Right lobe of liver (tissue), 6 donors: Measurements from ENCODE around the gene OPN5. TPM values are rescaled to one million over a fixed set of nuclear protein-coding genes. Genes with fewer than 3 reads are reported as not detected.

Experiments
- ATAC-seq, 4 donors: fragments of 200-7000 bp; cut with Tn5 transposase; one replicate each; pipeline ENCODE4 v1.9.1; 2020; ENCODE audit warnings: mild to moderate bottlenecking in 4 of 4, moderate library complexity in 4 of 4
- DNase-seq, 3 donors: peaks; one replicate each; pipeline ENCODE4 v3.0.0-alpha.2; 2020
- H3K27ac ChIP-seq, 3 donors: fragments of 200-600 bp; one replicate each; pipeline ENCODE4 v1.8.0; 2022
- H3K27me3 ChIP-seq, 2 donors: fragments of 200-600 bp; one replicate each; pipeline ENCODE4 v1.8.0; 2022
- H3K36me3 ChIP-seq, 4 donors: fragments of 200-600 bp; sonication (generic) in 1 of 4; one replicate each; pipeline versions ENCODE4 v1.5.1 to v1.8.0; 2017 to 2022; ENCODE audit warnings: control low read depth in 1 of 4
- H3K4me1 ChIP-seq, 4 donors: fragments of 200-600 bp; sonication (generic) in 1 of 4; one replicate each; pipeline versions ENCODE4 v1.5.1 to v1.8.0; 2017 to 2022; ENCODE audit warnings: control low read depth in 1 of 4
- H3K4me3 ChIP-seq, 3 donors: fragments of 200-600 bp; one replicate each; pipeline ENCODE4 v1.8.0; 2022
- H3K9me3 ChIP-seq, 4 donors: fragments of 200-600 bp; sonication (generic) in 1 of 4; one replicate each; pipeline versions ENCODE4 v1.5.1 to v1.8.0; 2017 to 2022; ENCODE audit warnings: control low read depth in 1 of 4
- CTCF ChIP-seq, 4 donors: fragments of 200-600 bp in 3 of 4; fragments of 450-650 bp in 1 of 4; IDR thresholded peaks; one replicate each; pipeline versions ENCODE4 v1.5.1 to v1.8.0; 2016 to 2022; ENCODE audit warnings: antibody characterized with exemption in 4 of 4, mild to moderate bottlenecking in 2 of 4
- POLR2A ChIP-seq: fragments of 450-650 bp; IDR thresholded peaks from one replicate; pipeline ENCODE4 v1.6.1; 2017; ENCODE audit warnings: antibody characterized with exemption, mild to moderate bottlenecking
- WGBS: methylation state at CpG from one replicate; pipeline ENCODE4 v1.1.6; 2018; ENCODE audit warnings: low coverage, low lambda C conversion rate; ENCODE audit not compliant: insufficient coverage; ENCODE audit errors: missing lambda C conversion rate; 5-methylcytosine and 5-hydroxymethylcytosine counted together
- intact Hi-C, 2 donors: fragments of 100-400 bp; cut with DNase I; formaldehyde crosslinking; loops; one replicate each; pipeline versions ENCODE4 v1.11.2 to v1.14.1; 2022
- total RNA-seq, 6 experiments: library from RNA; depleted of rRNA in 2 of 6; stranded (reverse); fragments of >200 nt in 2 of 6; fragmentation: NEBNext Ultra II Directional in 3 of 6; extraction: Animal tissue kit (Norgen Biotek cat#: 25700) in 3 of 6; gene quantifications; one replicate each; pipeline versions ENCODE4 v1.1.0 to v1.2.4, GENCODE V29; 2016 to 2023
- donor health status: DM: no; HTN: yes; CAD: no.
- donor health status: DM: no; HTN: no; CAD: no.
- donor health status: DM: no; HTN: no; CAD: no.
- donor health status: DM: no; HTN: yes; CAD: no.
- donor health status: DM: no; HTN: yes; CAD: no.

The OPN5 gene
- total RNA-seq, 6 experiments from 2014 or later: not detected

DNA sequence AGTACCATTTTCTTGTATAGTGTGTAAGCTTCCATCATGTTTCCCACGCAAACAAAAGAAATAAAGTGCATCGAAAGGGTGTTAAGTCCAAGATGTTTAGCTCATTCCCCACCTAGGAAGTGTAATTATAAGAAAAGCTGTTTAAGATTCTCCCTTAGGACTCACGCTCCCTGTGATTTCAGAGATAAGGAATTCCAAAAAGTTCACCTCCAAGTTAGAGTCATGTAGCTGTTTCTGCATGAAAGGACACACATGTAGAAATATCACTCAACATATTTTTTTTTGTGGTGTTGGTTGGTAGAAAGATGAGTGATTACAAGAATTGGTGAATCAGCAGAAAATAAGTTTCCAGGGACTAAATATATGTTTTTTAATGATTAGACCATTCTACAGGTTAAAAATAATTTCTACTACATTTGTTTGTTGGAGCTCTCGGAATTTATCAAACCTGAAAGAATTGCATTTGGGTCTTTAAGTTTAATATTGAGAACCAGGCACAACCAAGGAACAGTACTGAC, 10.4 kb downstream of the OPN5 start:
- intact Hi-C loops: no loop called here
- Histone ChIP-seq H3K4me3 (no peak overlapping the region), H3K27me3 (no peaks in the 10 kb centered on the region), H3K27ac (no peak overlapping the region), H3K9me3 (no peaks in the 10 kb centered on the region), H3K36me3 (no peaks in the 10 kb centered on the region), H3K4me1 (peaks cover 0 to 8% (median 0%) of the 10 kb centered on the region in 4 donors)
- 63% methylated on average over 4 of the region's 4 CpGs for WGBS
- ATAC-seq (no peak), DNase-seq (no peak)
- TF ChIP-seq POLR2A (no peak), CTCF (IDR thresholded peaks at IDR 0.05) (no peak)

DNA sequence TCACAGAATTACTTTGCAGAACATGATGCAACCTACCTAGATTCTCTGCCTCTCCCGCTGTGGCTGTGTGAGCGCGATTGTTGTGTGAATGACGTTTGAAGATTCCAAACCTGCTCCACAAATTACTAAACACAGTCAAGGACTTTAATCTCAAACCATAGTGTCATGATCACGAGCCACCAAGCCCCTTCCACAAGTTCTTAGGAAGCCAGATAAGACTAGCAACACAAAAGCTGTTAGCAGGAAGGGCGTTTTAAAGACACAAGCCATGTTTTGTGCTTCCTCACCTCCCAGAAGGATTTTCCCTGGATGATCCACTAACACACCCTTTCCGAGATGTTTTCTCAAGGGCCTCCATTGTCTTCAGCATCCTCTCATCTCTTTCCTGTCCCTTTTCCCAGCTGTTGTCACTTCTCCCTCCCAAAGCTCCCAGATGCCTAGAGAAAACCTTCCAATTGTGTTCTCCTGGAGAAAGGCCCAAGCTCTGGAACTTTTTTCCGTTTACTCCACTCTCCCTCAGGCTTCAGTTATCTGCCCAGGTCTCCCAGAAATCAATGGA, 12.8 kb downstream of the OPN5 start:
- Histone ChIP-seq H3K9me3 (no peaks in the 10 kb centered on the region), H3K4me1 (no peaks in the 10 kb centered on the region), H3K27ac (no peak overlapping the region), H3K27me3 (no peaks in the 10 kb centered on the region), H3K4me3 (no peak overlapping the region), H3K36me3 (no peaks in the 10 kb centered on the region)
- ATAC-seq (no peak), DNase-seq (no peak)
- TF ChIP-seq POLR2A (no peak), CTCF (IDR thresholded peaks at IDR 0.05) (no peak)
- WGBS: 74% methylated on average over 7 of the region's 8 CpGs
- intact Hi-C loops: no loop called here

- Histone ChIP-seq H3K9me3 (no peaks in the 10 kb centered on the region), H3K4me3 (no peak overlapping the region), H3K4me1 (no peaks in the 10 kb centered on the region), H3K27me3 (no peaks in the 10 kb centered on the region), H3K27ac (no peak overlapping the region), H3K36me3 (no peaks in the 10 kb centered on the region)
- DNase-seq (no peak), ATAC-seq (no peak)
- TF ChIP-seq POLR2A (no peak), CTCF (IDR thresholded peaks at IDR 0.05) (no peak)
- intact Hi-C loops: no loop called here
- 26% methylated on average over 2 of the region's 2 CpGs for WGBS
Observed at GRCh38 chr6:47801984-47802383, 20.2 kb downstream of the OPN5 start.

- 59% methylated on average over 2 of the region's 2 CpGs for WGBS
- H3K27me3 ChIP-seq: no peaks in the 10 kb centered on the region
- ATAC-seq: no peak
- TF ChIP-seq CTCF (IDR thresholded peaks at IDR 0.05) (no peak), POLR2A (no peak)
- intact Hi-C loops: no loop called here
- no peaks in the 10 kb centered on the region for H3K9me3 ChIP-seq
- no peak overlapping the region for H3K27ac ChIP-seq
- no peaks in the 10 kb centered on the region for H3K36me3 ChIP-seq
- H3K4me1 ChIP-seq: no peaks in the 10 kb centered on the region
- H3K4me3 ChIP-seq: no peak overlapping the region
- DNase-seq: no peak
Observed at GRCh38 chr6:47804821-47805220, 23.0 kb downstream of the OPN5 start.
